ENCODE data around the gene GEMIN8.

Gene GEMIN8

DNA sequence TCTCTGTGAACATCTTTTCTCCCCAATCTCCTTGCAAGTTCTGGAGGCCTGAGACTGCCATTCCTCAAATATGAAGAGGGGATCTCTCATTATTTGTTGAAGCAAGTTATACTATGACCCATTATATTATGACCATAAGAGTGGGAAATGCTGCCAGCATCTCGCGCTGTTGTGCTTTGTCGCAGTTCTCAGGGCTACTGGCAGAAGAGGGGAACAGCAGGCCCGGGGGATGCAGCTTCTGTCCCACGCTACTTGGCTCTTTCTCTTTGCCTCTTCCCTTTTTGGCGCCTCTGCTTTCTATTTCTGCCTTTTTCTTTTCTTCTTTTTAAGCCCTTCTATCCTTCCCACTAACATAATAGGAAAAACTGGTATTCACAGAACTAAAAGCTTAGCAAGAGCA is 64.2 kb downstream of the GEMIN8 start:
- no peak overlapping the region for H3K4me3 ChIP-seq (ENCODE audit: low read depth, low read length)
- no peak for DNase-seq (ENCODE audit: low read depth)

DNA sequence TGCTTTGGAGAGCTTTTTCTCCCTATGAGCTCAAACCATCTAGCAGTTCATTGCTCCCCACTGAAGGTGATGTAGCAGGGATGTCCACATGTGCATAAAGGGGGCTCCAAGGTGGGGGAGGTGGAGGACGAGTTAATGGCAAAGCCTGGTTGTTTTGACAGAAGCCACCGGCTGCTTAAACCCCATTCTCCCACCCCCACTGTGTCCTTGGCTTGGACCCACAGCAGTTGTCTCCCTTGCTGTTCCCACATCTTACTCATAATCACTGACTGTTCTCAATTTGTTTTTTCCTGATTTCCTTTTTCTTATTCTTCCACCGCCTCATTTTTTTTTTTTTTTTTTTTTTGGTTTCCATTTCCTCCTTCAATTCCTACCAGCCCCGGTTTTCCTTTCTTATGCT is 72.7 kb downstream of the GEMIN8 start:
- DNase-seq (ENCODE audit: low read depth) = no peak
- H3K4me3 ChIP-seq (ENCODE audit: low read depth, low read length) = no peak overlapping the region
